HCT116 (cell line): ENCODE results near the gene SSMEM1. TPM values are rescaled to one million over a fixed set of nuclear protein-coding genes. Genes with fewer than 3 reads are reported as not detected.

Experiments
- ATAC-seq: fragments of 200-7000 bp; cut with Tn5 transposase; 2 replicates; pipeline ENCODE4 v1.9.1; 2020; ENCODE audit warnings: mild to moderate bottlenecking, moderate library complexity
- BruUV-seq: library from RNA; stranded (reverse); fragments of 400-500 nt; replicated peaks from 2 replicates; lab custom pipeline; 2021; lab: Mats Ljungman, UMichigan
- CTCF ChIA-PET: fragments of 300-600 bp; sonication (Branson Sonifier 250); formaldehyde crosslinking; loops from one replicate; lab custom pipeline; 2021; ENCODE audit warnings: antibody characterized with exemption; lab: Charles Lee
- POLR2A ChIA-PET: fragments of 300-600, 350-600 bp; sonication (Branson Sonifier 250); formaldehyde crosslinking; loops from one replicate; lab custom pipeline; 2021; ENCODE audit warnings: antibody characterized with exemption; lab: Charles Lee
- RAD21 ChIA-PET, 2 experiments: fragments of 300-600 bp; sonication (Branson Sonifier 250); formaldehyde crosslinking; loops; one replicate each; lab custom pipeline; 2023; ENCODE audit warnings: low total read pairs in 2 of 2; ENCODE audit not compliant: uncharacterized antibody in 2 of 2, unreplicated experiment in 2 of 2, low non-redundant PET in 1 of 2; lab: Charles Lee
- DNase-seq: peaks from one replicate; pipeline ENCODE4 v3.0.0-alpha.2; 2010; ENCODE audit warnings: low read depth, low spot score
- H2AFZ ChIP-seq: fragments of 200-600 bp; shearing (Covaris generic), sonication (generic); 2 replicates; pipeline ENCODE4 v1.6.1; 2017; ENCODE audit warnings: low read depth, mixed run types, mixed read lengths, antibody characterized with exemption, low read length; ENCODE audit not compliant: poor library complexity, severe bottlenecking
- H3K27ac ChIP-seq: 2 replicates; pipeline ENCODE4 v1.5.1; 2012; ENCODE audit warnings: low read depth, low read length
- H3K27me3 ChIP-seq: fragments of 200-600 bp; sonication (generic); 2 replicates; pipeline ENCODE4 v1.6.1; 2016; ENCODE audit warnings: mixed run types, low read length, mixed read lengths; ENCODE audit not compliant: insufficient read depth
- H3K36me3 ChIP-seq, 2 experiments: fragments of 200-500 bp in 1 of 2; fragments of 200-600 bp in 1 of 2; sonication (Bioruptor generic) in 1 of 2; sonication (generic) in 1 of 2; 2 replicates each; pipeline versions ENCODE4 v1.5.1 to v1.6.1; 2014 to 2016; ENCODE audit warnings: low read length in 2 of 2, inconsistent platforms in 1 of 2, mixed read lengths in 1 of 2, mixed run types in 1 of 2; ENCODE audit not compliant: insufficient read depth in 2 of 2, control insufficient read depth in 1 of 2
- H3K4me1 ChIP-seq, 2 experiments: fragments of 200-600 bp in 1 of 2; sonication (generic) in 1 of 2; 2 replicates each; pipeline versions ENCODE4 v1.5.1 to v1.6.1; 2012 to 2017; ENCODE audit warnings: low read length in 2 of 2, inconsistent platforms in 1 of 2, mild to moderate bottlenecking in 1 of 2, mixed read lengths in 1 of 2, mixed run types in 1 of 2, moderate library complexity in 1 of 2; ENCODE audit not compliant: insufficient read depth in 2 of 2, control insufficient read depth in 1 of 2
- H3K4me2 ChIP-seq: fragments of 200-600 bp; sonication (generic); 2 replicates; pipeline ENCODE4 v1.6.1; 2017; ENCODE audit warnings: mixed run types, low read length, mixed read lengths
- H3K4me3 ChIP-seq, 2 experiments: fragments of 200-600 bp in 1 of 2; sonication (generic) in 1 of 2; replicated peaks in 1 of 2; 2 replicates each; pipeline ENCODE4 v1.5.1; 2011 to 2016; ENCODE audit warnings: low read length in 2 of 2, control low read depth in 1 of 2, low read depth in 1 of 2, mild to moderate bottlenecking in 1 of 2, mixed read lengths in 1 of 2, mixed run types in 1 of 2
- H3K79me2 ChIP-seq: fragments of 200-600 bp; sonication (generic); 2 replicates; pipeline ENCODE4 v1.6.1; 2017; ENCODE audit warnings: mild to moderate bottlenecking, mixed run types, low read length, moderate library complexity, mixed read lengths; ENCODE audit not compliant: insufficient read depth
- H3K9ac ChIP-seq: fragments of 200-600 bp; sonication (generic); 2 replicates; pipeline ENCODE4 v1.6.1; 2016; ENCODE audit warnings: low read length, mixed read lengths
- H3K9me2 ChIP-seq: fragments of 200-600 bp; sonication (generic), shearing (Covaris generic); 2 replicates; pipeline ENCODE4 v1.6.1; 2017; ENCODE audit warnings: mixed run types, mild to moderate bottlenecking, moderate library complexity; ENCODE audit not compliant: insufficient read depth
- H3K9me3 ChIP-seq, 2 experiments: fragments of 200-500 bp in 1 of 2; fragments of 200-600 bp in 1 of 2; sonication (Bioruptor generic) in 1 of 2; sonication (generic) in 1 of 2; 2 replicates each; pipeline ENCODE4 v1.6.1; 2014 to 2017; ENCODE audit warnings: low read length in 2 of 2, mixed read lengths in 2 of 2, inconsistent platforms in 1 of 2, low read depth in 1 of 2, mild to moderate bottlenecking in 1 of 2, mixed run types in 1 of 2, moderate library complexity in 1 of 2; ENCODE audit not compliant: control insufficient read depth in 1 of 2, insufficient read depth in 1 of 2
- H4K20me1 ChIP-seq: fragments of 200-600 bp; sonication (generic), shearing (Covaris generic); 2 replicates; pipeline ENCODE4 v1.6.1; 2017; ENCODE audit warnings: mixed run types, mild to moderate bottlenecking, moderate library complexity; ENCODE audit not compliant: insufficient read depth
- ATF3 ChIP-seq: IDR thresholded peaks from 2 replicates; pipeline ENCODE4 v1.6.1; 2012
- CBX3 ChIP-seq: IDR thresholded peaks from 2 replicates; pipeline ENCODE4 v1.6.1; 2012; ENCODE audit warnings: low read depth
- CEBPB ChIP-seq: IDR thresholded peaks from 2 replicates; pipeline ENCODE4 v1.6.1; 2012; ENCODE audit warnings: low read depth
- CTCF ChIP-seq, 3 experiments: fragments of 200-600 bp in 1 of 3; sonication (generic) in 1 of 3; IDR thresholded peaks in 2 of 3; conservative IDR thresholded peaks in 1 of 3; 2 replicates each; pipeline ENCODE4 v1.5.1; 2012 to 2017; ENCODE audit warnings: low read depth in 2 of 3, low read length in 2 of 3, antibody characterized with exemption in 1 of 3, borderline replicate concordance in 1 of 3, control low read depth in 1 of 3, mild to moderate bottlenecking in 1 of 3, mixed read lengths in 1 of 3, mixed run types in 1 of 3, moderate library complexity in 1 of 3; ENCODE audit not compliant: insufficient read depth in 1 of 3
- EGR1 ChIP-seq: IDR thresholded peaks from 2 replicates; pipeline ENCODE4 v1.6.1; 2012; ENCODE audit warnings: low read depth
- ELF1 ChIP-seq: IDR thresholded peaks from 2 replicates; pipeline ENCODE4 v1.6.1; 2012; ENCODE audit warnings: low read depth, borderline replicate concordance
- EZH2 ChIP-seq: fragments of 200-600 bp; sonication (generic); IDR thresholded peaks from 2 replicates; pipeline ENCODE4 v1.6.1; 2017; ENCODE audit warnings: antibody characterized with exemption, mixed run types
- EZH2phosphoT487 ChIP-seq: fragments of 200-600 bp; IDR thresholded peaks from 2 replicates; pipeline ENCODE4 v1.6.1; 2018; ENCODE audit warnings: antibody characterized with exemption, borderline replicate concordance
- JUND ChIP-seq: IDR thresholded peaks from 2 replicates; pipeline ENCODE4 v1.6.1; 2012
- MAX ChIP-seq: IDR thresholded peaks from 2 replicates; pipeline ENCODE4 v1.6.1; 2012
- POLR2AphosphoS5 ChIP-seq: IDR thresholded peaks from 2 replicates; pipeline ENCODE4 v1.6.1; 2011; ENCODE audit warnings: mild to moderate bottlenecking, low read depth, low read length, moderate library complexity
- RAD21 ChIP-seq: IDR thresholded peaks from 2 replicates; pipeline ENCODE4 v1.6.1; 2012; ENCODE audit warnings: low read depth, mild to moderate bottlenecking
- SIN3A ChIP-seq: IDR thresholded peaks from 2 replicates; pipeline ENCODE4 v1.6.1; 2012; ENCODE audit warnings: low read depth
- SP1 ChIP-seq: IDR thresholded peaks from 2 replicates; pipeline ENCODE4 v1.6.1; 2012; ENCODE audit warnings: low read depth
- SRF ChIP-seq: IDR thresholded peaks from 2 replicates; pipeline ENCODE4 v1.6.1; 2012; ENCODE audit warnings: low read depth
- TCF7L2 ChIP-seq: IDR thresholded peaks from 2 replicates; pipeline ENCODE4 v1.7.0; 2011; ENCODE audit warnings: borderline replicate concordance, inconsistent platforms; ENCODE audit not compliant: insufficient read depth, insufficient read length; ENCODE audit errors: extremely low read depth
- YY1 ChIP-seq: IDR thresholded peaks from 2 replicates; pipeline ENCODE4 v1.6.1; 2011; ENCODE audit warnings: low read length, low read depth, moderate library complexity, mild to moderate bottlenecking; ENCODE audit not compliant: insufficient replicate concordance; ENCODE audit errors: extremely low read depth
- ZBTB33 ChIP-seq: IDR thresholded peaks from 2 replicates; pipeline ENCODE4 v1.6.1; 2011; ENCODE audit warnings: mild to moderate bottlenecking, low read length, moderate library complexity; ENCODE audit not compliant: insufficient replicate concordance; ENCODE audit errors: extremely low read depth
- ZFX ChIP-seq: fragments of 450-650 bp; IDR thresholded peaks from 2 replicates; pipeline ENCODE4 v1.6.1; 2017
- ZNF274 ChIP-seq: fragments of 200-500 bp; sonication (Bioruptor generic); IDR thresholded peaks from 2 replicates; pipeline ENCODE4 v1.6.1; 2014; ENCODE audit warnings: mild to moderate bottlenecking, low read depth, low read length, inconsistent platforms
- intact Hi-C: fragments of 100-400 bp; cut with micrococcal nuclease; formaldehyde crosslinking; loops from 2 replicates; pipeline ENCODE4 v1.10.0; 2022
- total RNA-seq: library from RNA; stranded (reverse); gene quantifications from one replicate; pipeline ENCODE4 v1.2.1, GENCODE V29; 2021; ENCODE audit not compliant: unreplicated experiment

Gene SSMEM1
- total RNA-seq, 1 experiment from 2014 or later: not detected

- CTCF ChIA-PET: no interaction called here
- intact Hi-C loops: no loop called here
These were observed 29.4 kb upstream of the SSMEM1 start for GRCh38 chr7:130178251-130178650.

More at GRCh38 chr7:130178251-130178650, 29.4 kb upstream of the SSMEM1 start:
- peaks cover 29 to 36% of the 10 kb centered on the region in 2 experiments; a peak in 3 of 4 replicates for H3K36me3 ChIP-seq
- H3K9ac ChIP-seq: no peak overlapping the region
- POLR2A ChIA-PET: no interaction called here
- ATAC-seq: no peak
- no TSS peak for BruUV-seq
- H3K27me3 ChIP-seq: no peaks in the 10 kb centered on the region
- no peak overlapping the region for H3K4me3 ChIP-seq
- H3K9me2 ChIP-seq: no peaks in the 10 kb centered on the region
- RAD21 ChIA-PET: no interaction called here
- no peak for TF ChIP-seq MAX
- TF ChIP-seq SIN3A: no peak
- no peak for TF ChIP-seq POLR2AphosphoS5
- TF ChIP-seq CEBPB: no peak
- TF ChIP-seq JUND: no peak
- no peak for TF ChIP-seq EZH2phosphoT487
- no peak for TF ChIP-seq SRF
- no peak for TF ChIP-seq CTCF (IDR thresholded peaks at IDR 0.05 in 2 of 3, conservative IDR thresholded peaks at IDR 0.05 in 1 of 3; ENCODE audit: borderline replicate concordance in 1 of 3, insufficient read depth in 1 of 3, low read depth in 2 of 3, low read length in 2 of 3)
- no peak for TF ChIP-seq ATF3
- TF ChIP-seq TCF7L2: no peak
- no peak for TF ChIP-seq CBX3
- no peak for TF ChIP-seq ZFX
- TF ChIP-seq ELF1: no peak
- no peak for TF ChIP-seq EGR1
- TF ChIP-seq EZH2: no peak
- TF ChIP-seq ZNF274: no peak
- no peak for TF ChIP-seq SP1
- no peak for TF ChIP-seq YY1
- no peak for TF ChIP-seq RAD21
- TF ChIP-seq ZBTB33: no peak
- no peak overlapping the region for H2AFZ ChIP-seq
- 0 out of 2 replicates have a peak, but pooled peaks cover 16% of the 10 kb centered on the region for H3K79me2 ChIP-seq
- H3K4me1 ChIP-seq: no peaks in the 10 kb centered on the region
- no peak for DNase-seq
- no peak overlapping the region for H3K4me2 ChIP-seq
- H3K27ac ChIP-seq: no peak overlapping the region
- H3K9me3 ChIP-seq: no peaks in the 10 kb centered on the region
- peaks cover 3% of the 10 kb centered on the region; the same call in 1 of the 2 replicates for H4K20me1 ChIP-seq
